H1 (cell line): ENCODE results near the gene ENPP6. TPM values are rescaled to one million over a fixed set of nuclear protein-coding genes. Genes with fewer than 3 reads are reported as not detected.

Experiments
- CBX5 ChIP-seq: fragments of 300-800, 300-1000 bp; sonication (generic); IDR thresholded peaks from 2 replicates; pipeline ENCODE4 v1.7.1; 2016; ENCODE audit warnings: antibody characterized with exemption, low read length, low read depth
- CHD1 ChIP-seq: IDR thresholded peaks from 2 replicates; pipeline ENCODE4 v1.6.1; 2012; ENCODE audit warnings: low read depth, low read length, improper control_type of control experiment
- CHD2 ChIP-seq: IDR thresholded peaks from 2 replicates; pipeline ENCODE4 v1.6.1; 2012; ENCODE audit warnings: low read length, improper control_type of control experiment
- PHF8 ChIP-seq: fragments of 200-600 bp; sonication (generic); conservative IDR thresholded peaks from 2 replicates; pipeline ENCODE4 v1.7.1; 2012; ENCODE audit warnings: low read depth, mild to moderate bottlenecking, inconsistent platforms, low read length, moderate library complexity
- SIRT6 ChIP-seq: IDR thresholded peaks from one replicate; pipeline ENCODE4 v1.7.1; 2012; ENCODE audit warnings: low read length, inconsistent platforms
- SUZ12 ChIP-seq: fragments of 200-600 bp; sonication (generic); IDR thresholded peaks from 2 replicates; pipeline ENCODE4 v1.6.1; 2012; ENCODE audit warnings: mild to moderate bottlenecking, inconsistent platforms, low read length, moderate library complexity, mixed read lengths
- polyA plus RNA-seq, 7 experiments: library from polyadenylated mRNA; depleted of rRNA in 3 of 7; stranded (reverse) in 5 of 7; unstranded in 2 of 7; fragments of >200 nt in 5 of 7; fragments of 200-250 nt in 2 of 7; gene quantifications; 1 replicate in 5 of 7; 2 replicates in 1 of 7; 4 replicates in 1 of 7; pipeline versions ENCODE4 v1.2.1 to v1.2.3, GENCODE V29; 2011 to 2013; ENCODE audit warnings: missing spikeins in 2 of 7, mixed read lengths in 2 of 7
- total RNA-seq: library from RNA; stranded (reverse); fragmentation: NEBNext Ultra II Directional; extraction: Animal tissue kit (Norgen Biotek cat#: 25700); gene quantifications from 2 replicates; pipeline ENCODE4 v1.2.1, GENCODE V29; 2021
- TF ChIP-seq, protein P1 (sequence below): fragments of 300-600 bp; sonication (generic); IDR thresholded peaks from 2 replicates; pipeline ENCODE4 v1.7.1; 2012; ENCODE audit warnings: low read length, moderate library complexity, mild to moderate bottlenecking, inconsistent platforms; ENCODE audit not compliant: insufficient replicate concordance
- TF ChIP-seq, protein P2 (sequence below), 3 experiments: IDR thresholded peaks; 1 replicate in 2 of 3; 2 replicates in 1 of 3; pipeline versions ENCODE4 v1.5.1 to v1.6.1; 2011; ENCODE audit warnings: low read length in 3 of 3, mild to moderate bottlenecking in 3 of 3, inconsistent platforms in 2 of 3, low read depth in 1 of 3, moderate library complexity in 1 of 3; ENCODE audit not compliant: insufficient read depth in 1 of 3; ENCODE audit errors: control extremely low read depth in 1 of 3
- TF ChIP-seq, protein P3 (sequence below): IDR thresholded peaks from 2 replicates; pipeline ENCODE4 v1.6.1; 2012; ENCODE audit warnings: inconsistent platforms

The ENPP6 gene
- total and polyA plus RNA-seq, 2 of the 8 experiments (the other 6 are each of a cell fraction or from before 2014, with no cell fraction given): 0.11 to 0.20 TPM

DNA sequence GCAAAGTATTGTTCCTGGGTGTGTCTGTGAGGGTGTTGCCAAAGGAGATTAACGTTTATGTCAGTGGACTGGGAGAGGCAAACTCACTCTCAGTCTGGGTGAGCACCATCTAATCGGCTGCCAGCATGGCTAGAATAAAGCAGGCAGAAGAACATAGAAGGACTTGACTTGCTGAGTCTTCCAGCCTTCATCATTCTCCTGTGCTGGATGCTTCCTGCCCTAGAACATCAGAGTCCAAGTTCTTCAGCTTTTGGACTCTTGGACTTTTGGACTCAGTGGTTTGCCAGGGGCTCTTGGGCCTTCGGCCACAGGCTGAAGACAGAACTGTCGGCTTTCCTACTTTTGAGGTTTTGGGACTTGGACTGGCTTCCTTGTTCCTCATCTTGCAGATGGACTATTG lies 15.3 kb upstream of the ENPP6 start (continued):
- TF ChIP-seq, protein P1, sequence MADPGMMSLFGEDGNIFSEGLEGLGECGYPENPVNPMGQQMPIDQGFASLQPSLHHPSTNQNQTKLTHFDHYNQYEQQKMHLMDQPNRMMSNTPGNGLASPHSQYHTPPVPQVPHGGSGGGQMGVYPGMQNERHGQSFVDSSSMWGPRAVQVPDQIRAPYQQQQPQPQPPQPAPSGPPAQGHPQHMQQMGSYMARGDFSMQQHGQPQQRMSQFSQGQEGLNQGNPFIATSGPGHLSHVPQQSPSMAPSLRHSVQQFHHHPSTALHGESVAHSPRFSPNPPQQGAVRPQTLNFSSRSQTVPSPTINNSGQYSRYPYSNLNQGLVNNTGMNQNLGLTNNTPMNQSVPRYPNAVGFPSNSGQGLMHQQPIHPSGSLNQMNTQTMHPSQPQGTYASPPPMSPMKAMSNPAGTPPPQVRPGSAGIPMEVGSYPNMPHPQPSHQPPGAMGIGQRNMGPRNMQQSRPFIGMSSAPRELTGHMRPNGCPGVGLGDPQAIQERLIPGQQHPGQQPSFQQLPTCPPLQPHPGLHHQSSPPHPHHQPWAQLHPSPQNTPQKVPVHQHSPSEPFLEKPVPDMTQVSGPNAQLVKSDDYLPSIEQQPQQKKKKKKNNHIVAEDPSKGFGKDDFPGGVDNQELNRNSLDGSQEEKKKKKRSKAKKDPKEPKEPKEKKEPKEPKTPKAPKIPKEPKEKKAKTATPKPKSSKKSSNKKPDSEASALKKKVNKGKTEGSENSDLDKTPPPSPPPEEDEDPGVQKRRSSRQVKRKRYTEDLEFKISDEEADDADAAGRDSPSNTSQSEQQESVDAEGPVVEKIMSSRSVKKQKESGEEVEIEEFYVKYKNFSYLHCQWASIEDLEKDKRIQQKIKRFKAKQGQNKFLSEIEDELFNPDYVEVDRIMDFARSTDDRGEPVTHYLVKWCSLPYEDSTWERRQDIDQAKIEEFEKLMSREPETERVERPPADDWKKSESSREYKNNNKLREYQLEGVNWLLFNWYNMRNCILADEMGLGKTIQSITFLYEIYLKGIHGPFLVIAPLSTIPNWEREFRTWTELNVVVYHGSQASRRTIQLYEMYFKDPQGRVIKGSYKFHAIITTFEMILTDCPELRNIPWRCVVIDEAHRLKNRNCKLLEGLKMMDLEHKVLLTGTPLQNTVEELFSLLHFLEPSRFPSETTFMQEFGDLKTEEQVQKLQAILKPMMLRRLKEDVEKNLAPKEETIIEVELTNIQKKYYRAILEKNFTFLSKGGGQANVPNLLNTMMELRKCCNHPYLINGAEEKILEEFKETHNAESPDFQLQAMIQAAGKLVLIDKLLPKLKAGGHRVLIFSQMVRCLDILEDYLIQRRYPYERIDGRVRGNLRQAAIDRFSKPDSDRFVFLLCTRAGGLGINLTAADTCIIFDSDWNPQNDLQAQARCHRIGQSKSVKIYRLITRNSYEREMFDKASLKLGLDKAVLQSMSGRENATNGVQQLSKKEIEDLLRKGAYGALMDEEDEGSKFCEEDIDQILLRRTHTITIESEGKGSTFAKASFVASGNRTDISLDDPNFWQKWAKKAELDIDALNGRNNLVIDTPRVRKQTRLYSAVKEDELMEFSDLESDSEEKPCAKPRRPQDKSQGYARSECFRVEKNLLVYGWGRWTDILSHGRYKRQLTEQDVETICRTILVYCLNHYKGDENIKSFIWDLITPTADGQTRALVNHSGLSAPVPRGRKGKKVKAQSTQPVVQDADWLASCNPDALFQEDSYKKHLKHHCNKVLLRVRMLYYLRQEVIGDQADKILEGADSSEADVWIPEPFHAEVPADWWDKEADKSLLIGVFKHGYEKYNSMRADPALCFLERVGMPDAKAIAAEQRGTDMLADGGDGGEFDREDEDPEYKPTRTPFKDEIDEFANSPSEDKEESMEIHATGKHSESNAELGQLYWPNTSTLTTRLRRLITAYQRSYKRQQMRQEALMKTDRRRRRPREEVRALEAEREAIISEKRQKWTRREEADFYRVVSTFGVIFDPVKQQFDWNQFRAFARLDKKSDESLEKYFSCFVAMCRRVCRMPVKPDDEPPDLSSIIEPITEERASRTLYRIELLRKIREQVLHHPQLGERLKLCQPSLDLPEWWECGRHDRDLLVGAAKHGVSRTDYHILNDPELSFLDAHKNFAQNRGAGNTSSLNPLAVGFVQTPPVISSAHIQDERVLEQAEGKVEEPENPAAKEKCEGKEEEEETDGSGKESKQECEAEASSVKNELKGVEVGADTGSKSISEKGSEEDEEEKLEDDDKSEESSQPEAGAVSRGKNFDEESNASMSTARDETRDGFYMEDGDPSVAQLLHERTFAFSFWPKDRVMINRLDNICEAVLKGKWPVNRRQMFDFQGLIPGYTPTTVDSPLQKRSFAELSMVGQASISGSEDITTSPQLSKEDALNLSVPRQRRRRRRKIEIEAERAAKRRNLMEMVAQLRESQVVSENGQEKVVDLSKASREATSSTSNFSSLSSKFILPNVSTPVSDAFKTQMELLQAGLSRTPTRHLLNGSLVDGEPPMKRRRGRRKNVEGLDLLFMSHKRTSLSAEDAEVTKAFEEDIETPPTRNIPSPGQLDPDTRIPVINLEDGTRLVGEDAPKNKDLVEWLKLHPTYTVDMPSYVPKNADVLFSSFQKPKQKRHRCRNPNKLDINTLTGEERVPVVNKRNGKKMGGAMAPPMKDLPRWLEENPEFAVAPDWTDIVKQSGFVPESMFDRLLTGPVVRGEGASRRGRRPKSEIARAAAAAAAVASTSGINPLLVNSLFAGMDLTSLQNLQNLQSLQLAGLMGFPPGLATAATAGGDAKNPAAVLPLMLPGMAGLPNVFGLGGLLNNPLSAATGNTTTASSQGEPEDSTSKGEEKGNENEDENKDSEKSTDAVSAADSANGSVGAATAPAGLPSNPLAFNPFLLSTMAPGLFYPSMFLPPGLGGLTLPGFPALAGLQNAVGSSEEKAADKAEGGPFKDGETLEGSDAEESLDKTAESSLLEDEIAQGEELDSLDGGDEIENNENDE: no peak
- TF ChIP-seq CBX5 (no peak), SIRT6 (no peak), SUZ12 (no peak), CHD2 (no peak), CHD1 (no peak), PHF8 (no peak)
- TF ChIP-seq, protein P2, sequence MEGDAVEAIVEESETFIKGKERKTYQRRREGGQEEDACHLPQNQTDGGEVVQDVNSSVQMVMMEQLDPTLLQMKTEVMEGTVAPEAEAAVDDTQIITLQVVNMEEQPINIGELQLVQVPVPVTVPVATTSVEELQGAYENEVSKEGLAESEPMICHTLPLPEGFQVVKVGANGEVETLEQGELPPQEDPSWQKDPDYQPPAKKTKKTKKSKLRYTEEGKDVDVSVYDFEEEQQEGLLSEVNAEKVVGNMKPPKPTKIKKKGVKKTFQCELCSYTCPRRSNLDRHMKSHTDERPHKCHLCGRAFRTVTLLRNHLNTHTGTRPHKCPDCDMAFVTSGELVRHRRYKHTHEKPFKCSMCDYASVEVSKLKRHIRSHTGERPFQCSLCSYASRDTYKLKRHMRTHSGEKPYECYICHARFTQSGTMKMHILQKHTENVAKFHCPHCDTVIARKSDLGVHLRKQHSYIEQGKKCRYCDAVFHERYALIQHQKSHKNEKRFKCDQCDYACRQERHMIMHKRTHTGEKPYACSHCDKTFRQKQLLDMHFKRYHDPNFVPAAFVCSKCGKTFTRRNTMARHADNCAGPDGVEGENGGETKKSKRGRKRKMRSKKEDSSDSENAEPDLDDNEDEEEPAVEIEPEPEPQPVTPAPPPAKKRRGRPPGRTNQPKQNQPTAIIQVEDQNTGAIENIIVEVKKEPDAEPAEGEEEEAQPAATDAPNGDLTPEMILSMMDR (IDR thresholded peaks at IDR 0.05; ENCODE audit: control extremely low read depth in 1 of 3, insufficient read depth in 1 of 3, low read depth in 1 of 3, low read length in 3 of 3): no peak
- TF ChIP-seq, protein P3, sequence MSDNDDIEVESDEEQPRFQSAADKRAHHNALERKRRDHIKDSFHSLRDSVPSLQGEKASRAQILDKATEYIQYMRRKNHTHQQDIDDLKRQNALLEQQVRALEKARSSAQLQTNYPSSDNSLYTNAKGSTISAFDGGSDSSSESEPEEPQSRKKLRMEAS: no peak
